NOMO-1 (cell line): ENCODE data around the gene ITGAE.

Experiments
- DNase-seq, 2 experiments: peaks; one replicate each; lab custom pipeline; 2025; ENCODE audit not compliant: unreplicated experiment in 2 of 2; lab: John Stamatoyannopoulos, UW

Gene ITGAE

DNA sequence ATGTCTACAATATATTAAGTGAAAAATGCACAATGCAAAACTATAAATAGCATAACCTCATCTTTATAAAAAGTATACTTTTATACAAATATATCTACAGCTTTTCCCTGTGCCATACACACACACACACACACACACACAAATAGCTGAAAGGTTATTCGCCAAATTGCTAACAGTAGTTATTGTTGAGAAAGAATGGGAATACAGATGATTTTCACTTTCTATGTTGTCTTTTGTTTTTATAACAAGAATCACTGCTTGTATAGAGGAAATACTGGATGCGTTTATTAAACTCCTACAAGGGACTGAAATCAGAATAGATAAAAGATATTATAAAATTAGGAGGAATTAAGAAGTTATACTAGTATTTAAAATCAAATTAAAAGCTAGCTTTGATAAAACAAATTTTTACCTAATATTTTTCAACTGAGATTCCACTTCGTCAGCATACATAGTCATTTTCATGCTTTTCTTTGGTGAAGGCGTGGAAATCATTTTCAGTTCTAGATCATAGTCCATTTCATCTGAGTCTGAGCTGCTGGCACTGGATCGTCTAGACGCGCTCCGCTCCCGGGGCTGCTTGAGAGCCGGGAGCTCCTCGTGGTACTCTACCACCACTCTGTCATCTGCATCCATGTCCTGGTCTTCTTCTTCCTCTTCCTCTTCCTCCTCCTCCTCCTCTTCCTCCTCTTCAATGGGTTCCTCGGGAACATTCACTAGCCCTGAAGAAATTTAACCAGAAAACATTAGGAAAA, 17.0 kb upstream of the ITGAE start:
- no peak for DNase-seq

DNA sequence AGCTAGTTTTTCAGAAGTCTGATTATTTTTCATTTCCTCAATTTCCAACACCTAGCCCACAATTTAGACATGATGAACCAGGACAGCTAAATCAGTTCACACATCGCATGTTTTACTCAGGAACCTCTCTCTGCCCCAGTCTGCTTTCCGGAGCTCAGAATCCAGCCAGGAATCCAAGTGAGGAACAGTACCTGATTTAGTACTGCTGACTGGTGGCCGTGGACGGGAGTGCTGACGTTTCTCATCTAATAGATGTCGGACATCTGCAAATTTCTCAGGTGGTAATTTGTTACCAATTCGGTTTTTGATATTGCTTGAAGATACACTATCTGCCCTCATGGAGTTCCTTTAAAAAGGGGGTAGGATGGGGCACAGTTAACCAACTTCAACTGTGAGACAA, 14.9 kb upstream of the ITGAE start:
- DNase-seq, result no peak

DNA sequence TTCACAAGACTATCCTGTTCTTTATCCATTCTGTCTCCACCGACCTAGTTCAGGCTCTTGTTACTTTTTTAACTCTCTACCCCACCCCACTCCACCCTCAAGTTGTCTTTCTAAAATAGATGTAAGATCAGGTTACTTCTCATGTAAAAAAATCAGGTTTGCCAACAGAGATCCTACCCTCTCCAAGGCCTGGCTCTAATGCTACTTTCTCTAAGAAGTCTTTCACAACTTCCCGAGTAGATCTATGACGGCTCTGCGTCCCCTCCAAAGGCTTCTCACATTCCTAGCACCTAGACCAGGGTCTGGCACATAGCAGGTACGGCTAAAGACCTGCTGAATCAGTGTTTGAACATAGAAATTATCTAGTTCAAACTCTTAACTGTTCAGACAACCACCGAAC, 14.1 kb upstream of the ITGAE start:
- no peak for DNase-seq

DNA sequence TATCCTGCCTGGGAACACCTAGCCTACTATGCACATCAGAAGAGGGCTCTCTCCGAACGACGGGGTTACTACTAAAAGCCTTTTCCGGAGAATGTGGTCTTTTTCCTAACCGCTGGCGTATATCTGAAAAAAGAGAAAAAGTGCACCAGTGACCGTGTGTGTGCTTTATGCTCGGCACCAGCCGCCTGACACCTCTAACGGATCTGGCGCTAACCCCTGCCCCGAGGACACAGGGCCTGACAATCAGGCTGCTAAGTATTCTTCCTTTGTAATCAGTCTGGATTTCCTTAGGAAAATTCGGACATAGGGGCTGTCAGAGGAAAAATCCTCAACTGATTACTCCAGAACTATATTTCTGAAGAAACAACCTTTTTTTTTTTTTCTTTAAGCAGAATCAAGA, 13.4 kb upstream of the ITGAE start:
- DNase-seq, result no peak

DNA sequence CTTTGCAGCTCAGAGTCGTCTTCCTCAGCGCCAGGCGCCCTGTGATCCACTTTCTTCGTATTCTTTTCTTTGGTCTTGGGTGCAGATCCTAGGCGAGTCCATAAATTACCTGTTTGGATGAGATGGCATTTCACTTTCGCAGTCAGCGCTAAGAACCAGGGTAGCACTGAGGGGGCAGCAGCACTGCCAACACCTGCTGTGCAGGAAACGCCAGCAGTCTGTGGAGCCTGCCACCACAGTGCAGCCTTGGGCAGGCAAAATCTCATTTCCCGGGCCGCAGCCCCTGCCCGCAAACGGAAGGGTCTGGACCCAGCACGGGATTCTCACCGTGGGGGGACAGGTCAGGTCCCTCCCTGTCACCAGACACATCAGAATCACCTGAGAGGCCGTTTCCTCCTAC, 12.2 kb upstream of the ITGAE start:
- DNase-seq, result no peak

DNA sequence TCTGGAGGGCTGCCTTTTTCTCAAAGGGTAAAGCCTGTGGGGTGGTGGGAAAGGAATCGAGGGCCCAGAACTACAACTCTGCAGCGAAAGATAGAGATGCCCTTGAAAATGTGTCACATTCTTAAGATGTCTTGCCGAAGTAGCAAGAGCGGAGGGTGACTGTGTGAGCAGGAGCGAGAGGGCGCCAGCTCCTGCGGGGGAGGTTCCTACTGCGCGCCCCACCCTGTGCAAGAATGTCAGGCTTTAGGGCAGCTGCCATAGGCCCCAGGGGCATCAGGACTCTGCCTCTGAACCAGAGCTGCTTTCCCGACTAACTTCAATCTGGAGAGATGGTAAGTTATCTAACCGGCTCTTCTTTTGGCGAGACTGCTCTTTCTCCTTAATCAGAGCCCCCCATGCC, 11.8 kb upstream of the ITGAE start:
- DNase-seq, result no peak

DNA sequence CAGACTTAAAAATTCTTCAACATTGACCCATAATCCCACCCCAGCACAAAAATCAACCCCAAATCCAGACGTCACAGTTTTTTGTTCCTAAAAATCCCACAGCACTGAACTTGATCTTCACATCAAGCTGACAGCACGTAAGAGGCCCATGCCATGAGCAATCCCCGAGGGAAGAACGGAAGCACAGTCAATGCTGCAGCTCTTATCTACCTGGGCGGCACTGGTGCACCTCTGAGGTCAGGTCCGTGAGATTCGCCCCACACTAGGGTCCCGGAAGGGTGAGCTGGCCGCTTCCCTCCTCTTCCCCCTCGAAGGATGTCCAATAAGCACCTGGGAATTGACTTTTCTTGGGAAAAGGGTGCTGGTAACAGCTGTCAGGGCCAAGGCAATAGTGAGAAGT, 11.3 kb upstream of the ITGAE start:
- DNase-seq, result no peak

DNA sequence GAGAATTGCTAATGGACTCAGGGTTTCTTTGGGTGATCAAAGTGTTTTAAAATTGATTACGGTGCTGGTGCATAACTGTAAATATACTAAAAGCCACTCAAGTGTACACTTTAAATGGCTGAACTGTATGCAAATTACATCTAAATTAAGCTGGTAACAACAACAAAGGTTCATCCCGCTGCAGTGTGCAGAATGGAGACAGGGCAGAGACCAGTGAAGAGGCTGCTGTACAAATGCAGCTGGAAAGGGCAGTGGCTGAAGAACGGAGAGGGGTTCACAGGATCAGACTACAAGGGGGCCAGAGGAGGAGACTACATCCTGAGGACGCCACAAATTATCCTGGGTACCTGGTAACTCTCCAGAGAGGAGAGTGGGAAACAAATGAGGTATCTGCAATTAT, 9.0 kb upstream of the ITGAE start:
- no peak for DNase-seq

DNA sequence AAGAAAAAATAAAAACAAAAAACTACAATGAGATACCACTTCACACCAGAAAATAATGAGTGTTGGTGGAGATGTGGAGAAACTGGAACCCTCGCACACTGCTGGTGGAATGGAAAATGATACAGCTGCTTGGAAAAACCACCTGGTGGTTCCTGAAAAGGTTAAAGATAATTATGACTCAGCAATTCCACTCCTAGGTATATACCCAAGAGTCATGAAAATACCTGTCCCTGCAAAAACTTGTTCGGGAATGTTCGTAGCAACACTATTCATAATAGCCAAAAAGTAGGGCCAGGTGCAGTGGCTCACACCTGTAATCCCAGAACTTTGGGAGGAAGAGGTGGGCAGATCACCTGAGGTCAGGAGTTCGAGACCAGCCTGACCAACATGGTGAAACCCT, 8.1 kb upstream of the ITGAE start:
- no peak for DNase-seq

DNA sequence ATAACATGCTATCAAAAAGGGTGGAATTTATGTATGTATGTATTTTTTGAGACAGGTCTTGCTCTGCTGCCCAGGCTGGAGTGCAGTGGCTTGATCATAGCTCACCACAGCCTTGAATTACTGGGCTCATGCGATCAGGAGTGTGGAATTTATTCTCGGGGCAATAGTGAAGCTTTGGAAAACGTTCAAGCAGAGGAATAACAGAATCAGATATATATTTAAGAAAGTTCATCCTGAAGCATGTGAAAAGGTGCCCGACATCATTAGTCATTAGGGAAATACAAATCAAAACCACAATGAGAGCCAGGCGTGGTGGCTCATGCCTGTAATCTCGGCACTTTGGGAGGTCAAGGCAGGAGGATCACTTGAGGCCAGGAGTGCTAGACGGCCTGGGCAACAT, 7.7 kb upstream of the ITGAE start:
- no peak for DNase-seq

DNA sequence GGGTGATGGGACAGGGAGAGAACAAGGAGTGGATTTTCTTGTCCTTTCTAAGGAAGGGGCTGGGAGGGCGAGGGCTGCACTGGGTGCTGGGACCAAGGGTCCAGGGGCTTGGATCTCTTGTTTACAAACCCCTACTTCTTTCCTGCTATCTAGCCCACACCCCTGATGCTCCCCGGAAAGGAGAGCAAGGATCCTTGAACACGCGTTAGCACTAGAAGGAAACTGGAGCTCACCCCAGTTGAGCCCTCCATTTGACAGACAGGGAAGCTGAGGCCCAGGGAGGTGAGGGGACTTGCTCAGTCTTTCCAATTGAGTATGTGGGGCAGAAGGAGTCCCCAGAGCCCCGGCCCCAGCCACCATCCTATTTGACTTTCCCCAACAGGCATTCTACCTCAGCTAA, 4.6 kb upstream of the ITGAE start:
- DNase-seq, result no peak

DNA sequence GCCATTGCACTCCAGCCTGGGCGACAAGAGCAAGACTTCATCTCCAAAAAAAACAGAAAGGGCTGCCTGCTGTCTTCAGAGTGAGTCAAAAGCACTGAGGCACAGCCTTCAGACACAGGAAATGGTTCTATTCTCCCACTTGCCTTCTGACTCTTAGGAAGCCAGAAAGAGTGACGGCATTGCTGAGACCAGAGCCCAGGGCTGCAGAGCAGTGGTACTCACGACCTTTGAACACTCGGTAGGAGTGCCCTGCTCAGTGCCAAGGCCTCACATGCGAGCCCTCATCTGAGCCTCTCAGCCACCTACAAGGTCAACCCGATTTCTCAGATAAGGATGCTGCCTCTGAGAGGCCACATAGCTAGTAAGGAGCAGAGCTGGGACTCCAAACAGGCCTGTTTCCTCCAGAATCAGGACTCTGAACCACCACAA, 3.5 kb upstream of the ITGAE start:
- DNase-seq, result no peak

DNA sequence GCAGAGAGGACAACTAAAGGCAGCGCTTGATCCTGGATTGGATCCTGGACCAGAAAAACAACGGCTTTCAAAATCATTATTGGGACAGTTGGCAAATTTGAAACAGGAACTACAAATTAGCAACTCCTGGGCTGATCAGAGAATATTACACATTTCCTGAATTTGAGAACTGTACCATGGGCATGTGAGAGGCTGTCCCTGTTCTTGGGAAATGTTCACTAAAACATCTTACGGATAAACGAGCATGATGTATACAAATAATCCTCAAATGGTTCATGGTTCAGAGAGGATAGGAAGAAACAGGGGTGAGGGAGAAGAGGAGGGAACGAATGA, 2.3 kb upstream of the ITGAE start:
- peak; percentile 29 to 79 for DNase-seq

DNA sequence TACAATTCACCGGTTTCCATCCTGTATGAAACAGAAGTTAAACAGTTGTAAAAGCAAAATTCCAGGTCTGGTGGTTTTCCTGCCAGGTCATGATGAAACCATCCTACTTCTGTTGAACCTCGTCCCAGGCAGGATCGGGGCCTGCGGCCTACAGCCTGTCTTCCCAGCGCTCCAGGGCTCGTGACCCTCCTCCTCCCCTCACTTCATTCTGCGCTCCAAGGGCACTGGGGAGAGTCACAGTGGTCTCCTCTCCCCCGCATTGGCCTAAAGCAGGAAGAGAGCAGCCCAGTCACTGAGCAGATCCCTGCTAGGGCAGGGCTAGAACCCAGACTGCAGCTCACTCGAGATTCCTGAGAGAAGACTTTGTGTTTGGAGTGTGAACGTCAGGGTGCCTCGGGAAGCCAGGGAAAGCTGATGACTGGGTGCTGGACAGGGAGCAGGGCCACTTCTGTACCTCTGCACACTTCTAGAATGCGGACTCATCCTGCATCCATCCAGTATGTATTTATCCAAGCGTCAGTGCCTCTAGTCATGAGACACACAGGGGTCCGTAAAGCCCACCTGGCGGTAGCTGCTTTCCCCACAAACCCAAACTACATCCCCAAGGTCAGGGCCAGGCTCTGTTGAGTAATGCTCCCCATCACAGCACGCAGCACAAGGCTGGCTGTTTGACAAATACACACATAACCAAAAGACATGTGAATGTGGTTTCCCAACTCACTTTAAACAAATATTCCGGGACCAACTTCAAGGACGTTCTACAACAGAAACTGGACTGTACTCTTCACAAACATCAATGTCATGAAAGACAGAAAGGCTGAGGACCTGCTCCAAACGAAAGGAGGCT, 1.7 kb upstream of the ITGAE start:
- DNase-seq, result peak; percentile 19 to 79

DNA sequence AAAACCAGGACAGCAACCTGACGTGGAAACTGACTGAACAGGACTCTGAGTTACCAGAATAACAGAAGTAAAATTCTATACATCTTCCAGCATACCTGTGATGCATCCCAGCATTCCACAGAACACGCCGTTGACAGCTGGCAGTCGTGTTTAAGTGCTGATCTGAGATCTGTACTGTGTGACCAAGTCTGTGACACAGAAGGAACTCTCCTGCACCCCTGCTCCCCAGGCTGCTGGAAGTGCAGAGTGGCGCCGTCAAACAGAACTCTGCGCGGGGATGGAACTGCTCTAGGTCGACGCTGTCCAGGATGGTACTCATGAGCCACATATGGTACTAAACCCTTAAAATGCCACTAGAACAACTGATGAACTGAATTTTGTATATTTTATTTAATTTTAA, 804 bp upstream of the ITGAE start:
- no peak for DNase-seq

DNA sequence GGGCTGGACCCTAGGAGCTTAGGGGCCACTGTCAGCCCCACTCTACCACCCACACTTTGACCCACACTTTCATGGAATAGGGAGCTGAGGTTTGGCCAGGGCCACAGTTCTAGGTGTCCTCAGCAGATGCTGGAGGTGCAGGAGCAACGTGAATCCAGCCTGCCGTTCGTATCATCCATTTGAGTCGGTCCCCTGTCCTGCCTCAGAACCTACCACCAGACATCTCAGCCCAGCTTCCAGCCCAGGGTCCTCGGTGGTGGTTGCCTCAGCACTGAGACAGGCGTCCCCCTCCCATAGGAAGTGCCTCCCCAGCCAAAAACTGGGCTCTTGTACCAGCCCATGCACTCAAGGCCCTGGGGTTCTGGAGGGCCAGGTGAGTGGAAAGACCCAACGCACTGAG, 359 bp upstream of the ITGAE start:
- DNase-seq, result no peak

DNA sequence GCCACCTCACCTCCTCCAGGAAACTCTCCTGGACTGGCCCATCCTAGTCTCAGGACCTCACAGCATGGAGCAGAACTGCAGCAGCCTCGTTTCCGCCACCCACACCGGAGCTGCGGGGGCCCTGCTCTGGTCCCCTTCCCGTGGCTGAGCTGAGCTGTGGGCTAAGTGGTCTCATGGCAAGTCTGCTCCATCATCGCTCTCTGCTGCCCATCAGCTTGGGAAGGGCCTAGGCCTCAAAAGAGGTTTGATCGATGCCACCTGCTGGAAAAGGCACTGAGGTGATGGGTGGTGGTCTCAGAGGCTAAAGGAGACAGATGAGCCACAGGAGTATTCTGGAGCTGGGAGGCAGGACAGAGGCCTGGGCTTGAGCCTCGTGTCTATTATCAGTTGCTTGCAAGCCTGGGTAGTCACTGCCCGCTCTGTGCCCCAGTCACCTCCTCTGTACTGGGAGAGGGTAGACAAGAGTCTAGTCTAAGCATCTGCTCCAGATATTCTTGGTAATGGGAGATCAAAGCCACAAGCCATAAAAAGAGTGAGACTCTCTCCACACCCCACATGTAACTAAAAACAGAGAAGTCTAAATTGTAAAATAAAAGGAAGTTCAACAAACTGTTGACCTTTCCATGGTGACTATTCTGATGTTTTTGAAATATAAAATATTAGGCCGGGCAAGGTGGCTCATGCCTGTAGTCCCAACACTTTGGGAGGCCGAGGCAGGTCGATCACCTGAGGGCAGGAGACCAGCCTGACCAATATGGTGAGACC, 1.6 kb downstream of the ITGAE start:
- peak; percentile 42 to 61 for DNase-seq

DNA sequence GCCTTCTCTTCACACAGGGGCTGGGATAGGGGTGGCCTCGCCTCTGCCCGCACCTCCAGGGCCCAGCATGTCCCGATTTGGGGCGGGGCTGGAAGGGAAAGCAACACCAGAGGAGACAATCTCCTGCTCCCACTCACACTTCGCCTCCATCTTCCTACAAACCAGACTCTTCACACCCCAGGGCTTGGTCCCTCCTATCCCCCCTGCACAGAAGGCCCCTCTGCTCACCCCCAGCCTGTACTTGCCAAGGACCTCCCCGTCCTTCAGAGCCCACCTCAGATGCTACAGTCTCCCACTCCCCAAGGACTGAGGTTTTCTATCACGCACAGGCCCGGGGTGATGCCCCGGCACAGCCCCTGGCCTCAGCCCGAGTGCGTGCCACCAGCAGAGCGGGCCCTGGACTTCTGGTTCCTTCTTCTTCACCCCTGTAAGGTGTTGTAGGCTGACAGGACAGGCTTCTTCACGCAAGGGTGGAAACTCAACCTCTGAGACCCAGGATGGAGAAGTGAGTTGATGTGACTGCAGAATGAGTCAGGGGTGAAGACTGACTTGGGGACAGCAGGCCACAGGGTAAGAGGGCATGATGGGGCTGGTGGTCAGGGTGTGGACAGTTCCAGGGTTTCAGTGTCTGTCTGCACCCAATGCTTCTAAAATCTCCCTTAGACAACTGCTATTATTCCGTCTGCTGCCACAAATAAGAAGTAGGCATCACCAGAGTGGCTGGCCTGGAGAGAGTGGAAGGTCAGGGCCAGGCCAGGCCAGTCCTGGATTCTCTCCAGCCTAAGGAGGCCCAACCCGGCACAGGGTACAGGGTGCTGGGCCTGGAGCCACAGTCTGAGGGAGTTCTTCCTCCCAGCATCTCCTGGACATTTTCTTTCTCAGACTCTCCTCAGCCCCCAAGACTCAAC, 2.5 kb downstream of the ITGAE start:
- peak in 1 of 2 experiments; percentile 12 for DNase-seq

DNA sequence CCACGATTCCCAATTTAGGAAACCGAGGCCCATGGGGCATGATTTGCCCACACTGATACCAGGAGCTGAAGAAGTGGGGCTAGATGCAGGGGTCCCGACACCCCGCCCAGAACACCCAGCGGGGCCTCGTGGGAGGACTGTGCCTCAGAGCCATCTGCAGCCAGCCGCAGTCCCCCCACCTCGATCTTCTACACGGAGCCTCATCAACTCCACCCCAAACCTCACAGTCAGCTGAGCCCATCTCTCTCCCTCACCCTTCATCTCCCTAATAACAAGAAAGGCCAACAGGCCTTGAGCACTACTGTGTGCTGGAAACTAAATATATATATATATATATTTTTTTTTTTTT, 4.2 kb downstream of the ITGAE start:
- no peak for DNase-seq

DNA sequence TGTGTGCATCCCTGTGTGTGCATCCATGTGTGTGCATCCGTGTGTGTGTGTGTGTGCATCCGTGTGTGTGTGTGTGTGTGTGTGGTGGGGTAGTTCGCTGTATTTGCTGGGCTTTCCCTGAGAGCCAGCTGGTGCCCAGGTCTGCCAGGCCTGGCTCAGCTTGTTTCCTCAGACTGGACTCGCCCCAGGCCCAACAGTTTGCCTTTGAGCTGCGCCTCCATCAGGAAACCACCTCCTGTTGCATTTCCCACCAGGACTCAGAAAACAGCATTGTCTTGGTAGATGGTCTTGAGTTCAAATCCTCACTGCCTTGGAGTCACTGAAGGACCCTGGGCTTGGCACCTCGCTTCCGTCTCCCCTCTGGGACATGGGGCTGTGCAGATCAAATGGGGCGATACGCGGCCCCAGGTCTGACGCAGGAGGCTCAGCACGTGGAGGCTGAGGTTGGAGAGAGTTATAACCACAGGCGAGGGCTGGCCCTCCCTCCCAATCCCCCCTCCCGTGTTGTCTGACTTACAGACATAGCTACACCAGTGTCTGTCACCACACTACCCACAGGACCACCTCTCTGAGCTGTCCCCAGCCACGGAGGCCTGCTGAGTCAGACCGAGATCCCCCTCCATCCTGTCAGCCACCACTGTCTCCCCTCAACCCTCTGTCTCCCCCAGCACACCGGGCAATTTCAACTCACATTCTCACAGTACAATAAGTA, 4.7 kb downstream of the ITGAE start:
- no peak for DNase-seq
